ENCODE data around the gene ANKRD44.

ANKRD44 gene

DNA sequence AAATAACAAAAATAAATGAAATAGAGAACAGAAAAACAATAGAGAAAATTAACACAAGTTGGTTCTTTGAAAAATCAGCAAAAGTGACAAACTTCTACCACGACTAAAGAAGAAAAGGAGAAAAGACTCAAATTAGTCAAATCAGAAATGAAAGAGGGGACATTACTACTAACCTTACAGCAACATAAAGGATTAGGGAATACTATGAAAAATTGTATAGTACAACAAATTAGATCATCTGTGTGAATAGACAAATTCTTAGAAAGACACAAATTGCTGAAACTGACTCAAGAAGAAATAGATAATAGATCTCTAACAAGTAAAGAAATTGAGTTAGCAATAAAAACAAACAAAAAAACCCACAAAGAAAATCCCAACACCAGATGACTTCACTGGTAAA is 335.6 kb downstream of the ANKRD44 start:
- no peak for DNase-seq

GRCh38 chr2:196971574-196972279 is 338.9 kb downstream of the ANKRD44 start:
- no peak for DNase-seq

DNA sequence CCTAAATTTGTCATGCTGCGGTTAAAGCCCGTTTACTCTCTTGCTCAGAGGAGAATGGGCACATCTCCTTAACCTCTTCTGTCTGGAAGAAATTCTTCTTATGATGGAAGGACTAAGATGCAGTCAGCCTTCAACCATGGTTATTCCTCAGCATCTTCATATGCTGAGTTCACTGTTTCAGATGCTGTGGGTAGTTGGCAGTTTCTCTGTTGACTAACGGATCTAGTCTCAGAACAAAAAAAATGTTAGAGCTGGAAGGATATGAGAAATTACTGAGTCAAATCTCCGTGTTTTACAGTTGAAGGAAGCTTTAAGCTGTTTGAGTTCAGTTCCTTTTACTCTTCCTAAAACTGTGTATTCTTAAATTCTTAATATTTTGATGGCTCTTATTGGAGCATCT is 340.5 kb downstream of the ANKRD44 start:
- no peak for DNase-seq

- no peak for DNase-seq
Observed at GRCh38 chr2:196968516-196968915, 342.1 kb downstream of the ANKRD44 start.

- no peak for DNase-seq
Observed at GRCh38 chr2:196967775-196968174, 342.8 kb downstream of the ANKRD44 start.

DNA sequence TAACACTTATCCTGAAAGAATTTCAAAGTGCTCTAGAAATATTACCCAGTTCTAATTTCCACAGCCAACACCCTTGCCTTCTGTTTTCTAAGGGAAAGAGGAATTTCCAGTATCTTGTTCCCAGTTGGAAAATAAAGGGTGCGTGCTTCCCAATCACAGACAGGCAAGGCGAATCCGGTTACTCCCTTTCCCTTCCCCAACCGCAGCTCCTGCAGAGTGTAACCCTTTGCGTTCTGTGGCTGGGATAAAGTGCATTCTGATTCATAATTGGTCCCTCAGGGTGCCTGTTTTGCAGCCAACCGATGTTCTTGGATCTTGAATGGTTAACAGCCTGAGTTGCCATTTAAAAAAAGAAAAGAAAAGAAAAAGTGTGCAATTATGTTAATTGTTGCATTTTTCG is 343.5 kb downstream of the ANKRD44 start:
- DNase-seq = no peak

- no peak for DNase-seq
Observed at GRCh38 chr2:196966061-196966460, 344.5 kb downstream of the ANKRD44 start.

DNA sequence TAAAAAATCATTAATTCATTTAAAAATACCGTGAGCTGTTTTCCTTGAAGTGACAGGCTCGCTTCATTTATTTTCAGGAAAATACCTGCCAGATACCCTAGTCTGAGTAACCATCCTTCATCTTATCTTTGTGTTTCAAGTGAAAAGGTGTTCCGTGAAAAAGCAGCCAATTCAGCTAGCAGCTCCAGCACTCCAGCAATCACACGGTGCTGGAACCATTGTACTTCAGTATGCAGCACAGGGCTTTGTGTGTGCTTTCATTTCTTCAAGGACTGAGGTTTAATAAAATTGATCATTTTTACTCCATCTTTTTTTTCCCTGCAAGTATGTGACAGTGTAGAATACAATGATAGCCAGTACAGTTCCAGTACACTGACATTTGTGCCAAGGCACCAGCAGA is 344.9 kb downstream of the ANKRD44 start:
- no peak for DNase-seq

DNA sequence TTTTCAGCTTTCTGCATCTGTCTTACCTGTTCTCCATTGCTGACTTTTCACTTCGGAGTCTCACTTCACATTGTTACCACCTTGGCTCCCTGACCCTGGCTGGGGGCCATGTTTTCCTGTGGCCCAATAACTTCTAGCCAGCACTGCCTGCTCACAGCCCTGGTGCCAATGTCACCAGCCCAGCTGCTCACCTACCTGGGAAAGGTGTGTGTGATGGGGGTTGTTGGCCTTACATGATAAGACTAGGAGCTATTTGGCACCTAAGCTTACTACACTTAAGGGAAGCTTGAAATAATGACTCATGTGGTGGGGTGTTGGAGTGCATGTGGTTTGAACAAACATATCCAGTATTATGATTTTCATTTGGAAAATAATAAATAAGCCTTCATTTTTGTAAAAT is 346.6 kb downstream of the ANKRD44 start:
- DNase-seq = no peak

DNA sequence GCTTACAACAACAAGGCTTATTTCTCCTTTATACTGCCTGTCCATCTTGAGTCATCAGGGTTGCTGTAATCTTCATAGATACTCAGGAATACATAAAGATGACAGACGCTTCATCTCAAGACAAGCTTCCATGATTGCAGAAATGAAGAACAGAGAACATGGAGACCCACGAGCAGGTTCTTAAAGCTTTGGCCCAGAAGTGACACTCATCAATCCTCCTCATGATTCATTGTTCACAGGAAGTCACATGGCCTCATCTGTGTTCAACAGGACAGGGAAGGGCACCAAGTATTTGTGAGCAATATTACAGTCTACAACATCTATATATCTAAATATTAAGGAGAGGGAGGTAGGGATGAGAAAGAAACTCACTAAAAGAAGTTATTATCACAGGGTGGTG is 347.5 kb downstream of the ANKRD44 start:
- peak; percentile 24 to 29 for DNase-seq

DNA sequence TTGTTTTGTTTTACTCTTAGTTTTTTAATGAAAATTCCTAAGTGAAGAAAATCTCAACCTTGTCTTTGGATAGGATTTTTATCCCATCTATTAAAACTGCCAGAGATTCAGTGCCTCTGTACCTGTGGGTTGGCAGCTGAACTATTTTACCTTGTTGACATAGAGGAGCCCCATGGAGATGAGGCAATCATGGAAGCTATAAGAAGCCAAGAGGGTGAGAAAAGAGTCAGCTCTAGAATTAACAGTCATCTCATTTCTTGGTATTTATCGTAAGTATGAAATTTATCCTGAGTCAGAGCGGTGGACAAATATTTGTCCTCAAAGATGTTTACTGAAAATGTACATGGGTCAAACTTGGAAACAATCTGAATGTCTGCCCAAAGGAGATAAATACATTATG is 348.3 kb downstream of the ANKRD44 start:
- DNase-seq = no peak

DNA sequence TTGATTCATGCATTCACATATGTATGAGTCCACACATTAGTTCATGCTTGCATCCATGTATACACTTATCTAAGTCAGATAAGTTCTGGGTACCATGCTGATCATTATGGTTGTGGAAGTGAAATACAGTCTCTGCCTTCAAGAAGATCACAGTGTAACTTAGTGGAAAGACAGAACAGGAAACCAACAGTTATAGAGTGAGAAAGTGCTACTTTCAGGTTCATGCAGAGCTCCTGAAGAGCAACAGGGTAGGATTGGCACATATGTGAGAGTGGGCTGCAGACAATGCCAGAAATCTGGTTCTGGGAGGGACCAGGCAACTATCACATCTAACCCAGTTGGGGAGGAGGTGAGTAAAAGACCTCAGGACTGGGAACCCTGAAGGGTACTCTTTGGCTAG is 348.7 kb downstream of the ANKRD44 start:
- no peak for DNase-seq

DNA sequence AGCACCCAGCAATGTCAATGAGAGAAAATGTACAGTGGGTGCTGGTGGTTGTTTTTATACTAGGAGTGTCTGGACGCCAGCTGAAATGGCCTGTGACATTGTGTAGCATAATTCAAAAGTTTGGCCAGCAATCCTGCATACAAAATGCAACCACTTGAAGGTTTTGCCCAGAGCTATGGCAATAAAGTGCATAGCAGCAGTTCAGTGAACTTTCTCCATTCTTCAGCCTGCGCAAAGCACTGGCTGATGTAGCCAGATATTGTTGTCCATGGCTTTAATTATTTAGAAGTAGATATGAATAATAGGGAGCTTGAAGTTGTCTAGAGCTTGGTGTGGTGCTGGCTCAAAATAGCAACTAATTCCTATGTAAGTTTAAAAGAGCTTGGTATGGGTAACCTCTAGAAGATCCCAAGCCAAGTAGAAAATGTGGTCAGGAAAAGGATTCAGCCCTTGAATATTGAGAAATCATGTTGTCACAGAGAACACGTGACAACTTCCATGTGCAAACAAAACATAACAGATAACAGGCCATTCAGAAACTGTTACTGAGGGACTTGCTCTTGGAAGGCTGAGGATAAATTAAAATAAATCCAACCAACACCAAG is 350.7 kb downstream of the ANKRD44 start:
- peak in 1 of 2 donors; percentile 17 for DNase-seq

GRCh38 chr2:196959281-196959680 is 351.3 kb downstream of the ANKRD44 start:
- DNase-seq = no peak

DNA sequence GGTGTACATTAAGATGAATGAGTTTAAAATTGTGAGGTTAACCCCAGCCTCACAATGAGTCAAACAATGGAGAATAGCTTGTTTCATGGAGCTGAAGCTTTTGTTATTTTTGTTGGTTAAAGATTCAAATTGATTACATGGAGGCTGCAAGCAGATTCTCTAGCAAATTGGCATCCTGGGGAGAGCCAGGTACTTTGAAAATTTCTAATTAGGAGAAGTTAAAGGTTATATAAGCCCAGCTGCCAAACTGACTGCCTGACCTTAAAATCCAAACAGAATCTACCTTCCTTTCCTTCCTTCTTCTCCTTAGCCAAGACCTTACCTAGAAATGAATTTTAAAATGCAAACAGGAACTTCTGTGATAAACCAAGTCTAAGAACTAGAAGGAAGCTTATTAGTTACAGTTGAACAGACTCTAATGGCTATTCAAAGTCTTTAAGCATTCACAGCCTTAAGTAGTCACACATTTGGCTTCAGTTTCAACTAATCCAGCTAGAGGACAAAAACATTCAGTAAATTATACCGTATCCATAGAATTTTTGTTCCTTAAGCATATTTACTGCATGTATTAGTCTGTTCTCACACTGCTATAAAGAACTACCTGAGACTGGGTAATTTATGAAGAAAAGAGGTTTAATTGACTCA is 352.6 kb downstream of the ANKRD44 start:
- no peak for DNase-seq

DNA sequence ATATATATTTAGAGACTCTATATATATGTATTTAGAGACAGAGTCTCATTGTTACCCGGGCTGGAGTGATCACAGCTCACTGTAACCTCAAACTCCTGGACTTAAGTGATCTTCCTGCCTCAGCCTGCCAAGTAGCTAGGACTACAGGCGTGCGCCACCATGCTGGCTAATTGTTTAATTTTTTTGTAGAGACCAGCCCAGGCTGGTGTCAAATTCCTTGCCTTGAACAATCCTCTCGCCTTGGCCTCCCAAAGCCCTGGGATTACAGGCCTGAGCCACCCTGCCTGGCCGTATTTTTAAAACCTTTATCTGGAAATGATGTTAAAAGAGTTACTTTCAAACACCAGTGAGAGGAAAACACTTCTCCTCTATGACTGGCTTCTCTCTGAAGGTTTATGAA is 353.1 kb downstream of the ANKRD44 start:
- no peak for DNase-seq

- DNase-seq = no peak
Observed at GRCh38 chr2:196956069-196956468, 354.5 kb downstream of the ANKRD44 start.

- DNase-seq = no peak
Observed at GRCh38 chr2:196955036-196955435, 355.5 kb downstream of the ANKRD44 start.

- no peak for DNase-seq
Observed at GRCh38 chr2:196954001-196954400, 356.6 kb downstream of the ANKRD44 start.

DNA sequence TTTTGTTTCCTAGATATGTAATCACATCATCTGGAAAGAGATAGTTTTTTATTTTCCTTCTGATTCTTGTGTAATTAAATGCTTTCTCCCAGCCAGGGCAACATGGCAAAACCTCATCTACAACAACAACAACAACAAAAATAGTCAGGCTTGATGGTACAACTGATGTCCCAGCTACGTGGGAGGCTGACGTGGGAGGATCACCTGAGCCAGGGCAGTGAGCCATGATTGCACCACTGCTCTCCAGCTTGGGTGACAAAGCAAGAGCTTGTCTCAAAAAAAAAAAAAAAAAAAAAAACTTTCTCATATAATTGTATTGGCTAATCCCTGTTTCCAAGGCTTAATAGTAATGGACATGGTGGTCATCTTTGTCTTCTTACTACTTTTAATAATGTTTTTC is 357.6 kb downstream of the ANKRD44 start:
- peak; percentile 48 to 65 for DNase-seq

- DNase-seq = no peak
Observed at GRCh38 chr2:196951973-196952372, 358.6 kb downstream of the ANKRD44 start.

DNA sequence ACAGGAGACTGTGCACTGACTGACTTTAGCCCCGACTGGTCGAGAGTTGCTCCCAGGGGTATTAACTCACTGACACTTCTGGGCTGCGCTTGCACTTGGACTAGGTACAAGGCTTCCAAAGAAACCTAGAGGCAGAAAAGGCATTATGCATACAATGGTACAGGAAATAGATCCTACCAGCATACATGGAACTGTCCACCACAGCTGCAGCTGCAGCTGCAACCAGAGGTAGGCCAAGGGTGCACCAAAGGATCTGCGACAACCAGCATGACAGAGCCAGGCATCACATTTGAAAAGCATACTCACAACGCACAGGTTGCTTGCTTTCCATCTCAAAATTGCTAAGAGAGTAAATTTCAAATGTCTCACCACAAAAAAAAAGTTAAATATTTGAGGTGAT is 361.5 kb downstream of the ANKRD44 start:
- DNase-seq = no peak

DNA sequence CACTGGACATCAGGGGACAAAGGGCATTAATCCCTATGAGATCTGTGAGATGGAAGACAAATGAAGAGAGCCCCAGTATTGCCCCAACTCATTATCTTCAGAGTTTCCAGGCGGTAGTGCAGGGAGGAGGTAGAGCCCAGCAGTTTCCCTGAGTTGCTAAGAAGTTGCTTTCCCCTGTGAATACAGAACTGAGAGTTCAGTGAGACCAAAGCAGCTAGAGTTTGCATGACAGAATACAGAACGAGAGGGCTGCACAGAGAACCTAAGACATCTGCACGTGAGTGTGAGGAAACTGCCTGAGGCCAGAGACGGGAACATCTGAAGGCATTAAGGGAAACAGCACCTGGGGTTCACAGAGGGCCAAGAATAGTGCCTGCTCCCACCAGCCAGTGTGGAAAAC is 366.0 kb downstream of the ANKRD44 start:
- DNase-seq = no peak

DNA sequence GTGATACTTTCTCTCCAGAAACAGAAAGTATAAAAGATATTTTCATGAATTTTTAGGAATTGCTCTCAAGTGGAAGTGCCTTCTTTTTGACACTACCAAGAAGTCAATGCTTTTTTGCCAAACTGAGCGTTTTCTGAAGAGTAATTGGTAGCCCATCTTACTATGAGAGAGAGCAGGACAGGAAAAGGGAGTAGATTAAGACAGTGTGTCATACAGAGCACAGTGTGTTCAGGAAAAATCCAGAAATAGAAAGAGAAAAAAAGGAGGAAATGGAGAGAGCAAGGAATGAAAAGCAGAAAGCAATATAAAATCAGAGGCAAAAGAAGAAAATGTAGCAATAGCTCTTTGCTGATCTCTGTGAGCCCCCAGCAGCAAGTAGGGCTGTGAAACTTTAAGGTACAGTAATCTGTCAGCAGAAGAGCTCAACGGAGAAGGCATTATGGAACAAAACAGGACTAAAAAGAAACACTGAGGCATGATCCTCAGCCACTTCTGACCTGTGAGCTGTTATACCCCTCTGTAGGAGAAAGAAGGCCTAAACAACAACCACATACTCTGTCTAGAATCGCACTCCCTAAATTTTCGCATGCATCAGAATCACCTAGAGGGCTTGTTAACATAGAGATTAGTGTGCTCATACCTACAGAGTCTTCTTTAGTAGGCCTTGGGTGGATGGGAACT is 369.0 kb downstream of the ANKRD44 start:
- no peak for DNase-seq
